Vagina (tissue), 2 donors: Measurements from ENCODE around the gene TNRC18.

ENCODE experiments used
- CTCF ChIP-seq, 3 experiments: fragments of 450-650 bp in 2 of 3; fragments of 200-600 bp in 1 of 3; sonication (generic) in 1 of 3; IDR thresholded peaks; one replicate each; pipeline ENCODE4 v1.5.1; 2017 to 2019; ENCODE audit warnings: antibody characterized with exemption in 3 of 3, mild to moderate bottlenecking in 2 of 3, moderate library complexity in 2 of 3
- POLR2A ChIP-seq, 2 donors: fragments of 450-650 bp; IDR thresholded peaks; one replicate each; pipeline ENCODE4 v1.6.1; 2017; ENCODE audit warnings: antibody characterized with exemption in 2 of 2, mild to moderate bottlenecking in 2 of 2, moderate library complexity in 2 of 2
- POLR2AphosphoS5 ChIP-seq, 2 donors: sonication (generic); formaldehyde crosslinking; IDR thresholded peaks; one replicate each; pipeline ENCODE4 v1.9.0; 2017; ENCODE audit warnings: antibody characterized with exemption in 2 of 2, mild to moderate bottlenecking in 2 of 2, low read depth in 1 of 2; ENCODE audit not compliant: insufficient read depth in 1 of 2

- TF ChIP-seq POLR2A (IDR thresholded peaks at IDR 0.05) = no peak
- no peak for TF ChIP-seq CTCF (IDR thresholded peaks at IDR 0.05)
- TF ChIP-seq POLR2AphosphoS5 (IDR thresholded peaks at IDR 0.05; ENCODE audit: insufficient read depth in 1 of 2, low read depth in 1 of 2) = no peak
These were observed 41.2 kb downstream of the TNRC18 start for GRCh38 chr7:5382281-5382892.
